ENCODE results near the gene GAS7. TPM values are rescaled to one million over a fixed set of nuclear protein-coding genes. Genes with fewer than 3 reads are reported as not detected.
A peak's percentile ranks its signal among the peaks of the same experiment; 100 is the strongest.

GAS7 gene
- total RNA-seq, 1 donor from 2014 or later = 19.5 TPM

DNA sequence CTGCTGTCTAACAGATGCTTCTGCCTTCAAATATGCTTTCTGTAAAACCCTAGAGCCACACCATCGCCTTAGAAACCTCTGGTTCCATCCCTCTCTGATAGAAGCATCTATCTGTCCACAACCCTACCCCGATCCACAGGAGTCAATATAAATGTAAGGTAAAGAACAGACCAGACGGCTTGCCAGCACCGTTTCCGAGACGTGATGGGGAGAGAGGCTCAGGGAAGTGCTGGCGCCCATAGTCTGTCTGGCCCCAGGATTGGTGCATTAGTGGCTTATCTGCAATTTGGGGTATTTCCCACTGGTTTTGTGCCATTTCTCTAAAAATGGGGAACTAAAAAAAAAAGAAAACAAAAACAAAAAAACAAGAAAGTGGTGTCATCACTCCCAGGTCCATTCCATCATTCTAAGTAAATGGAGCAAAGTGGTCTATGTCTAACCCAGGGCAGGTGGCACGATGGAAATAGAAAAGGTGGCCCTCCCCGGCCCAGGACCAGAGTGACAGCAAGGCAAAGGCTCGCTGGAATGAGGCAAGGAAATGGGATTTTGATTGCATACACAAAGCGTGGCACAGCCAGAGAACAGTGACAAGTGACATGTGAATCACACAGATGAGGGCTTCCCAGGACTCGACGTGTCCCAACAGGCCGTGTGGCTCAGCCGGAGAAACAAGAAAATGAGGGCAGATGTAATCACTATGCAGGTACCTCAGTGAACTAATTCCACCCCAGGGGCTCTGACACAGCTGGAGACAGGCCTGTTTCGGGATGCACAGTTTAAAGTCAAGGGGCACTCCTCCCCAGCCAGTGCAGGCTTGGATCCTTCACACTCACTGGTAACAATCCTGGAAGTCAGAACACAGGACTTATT, 125.6 kb downstream of the GAS7 start:
- Mint-ChIP-seq H3K4me1 (ENCODE audit: unreplicated experiment) (peaks cover 17% of the 10 kb centered on the region), H3K27ac (peak overlapping the region; percentile 72), H3K9me3 (peaks cover 7% of the 10 kb centered on the region), H3K36me3 (no peaks in the 10 kb centered on the region), H3K4me3 (no peak overlapping the region), H3K27me3 (peaks cover 16% of the 10 kb centered on the region)
- TF ChIP-seq, protein P1, sequence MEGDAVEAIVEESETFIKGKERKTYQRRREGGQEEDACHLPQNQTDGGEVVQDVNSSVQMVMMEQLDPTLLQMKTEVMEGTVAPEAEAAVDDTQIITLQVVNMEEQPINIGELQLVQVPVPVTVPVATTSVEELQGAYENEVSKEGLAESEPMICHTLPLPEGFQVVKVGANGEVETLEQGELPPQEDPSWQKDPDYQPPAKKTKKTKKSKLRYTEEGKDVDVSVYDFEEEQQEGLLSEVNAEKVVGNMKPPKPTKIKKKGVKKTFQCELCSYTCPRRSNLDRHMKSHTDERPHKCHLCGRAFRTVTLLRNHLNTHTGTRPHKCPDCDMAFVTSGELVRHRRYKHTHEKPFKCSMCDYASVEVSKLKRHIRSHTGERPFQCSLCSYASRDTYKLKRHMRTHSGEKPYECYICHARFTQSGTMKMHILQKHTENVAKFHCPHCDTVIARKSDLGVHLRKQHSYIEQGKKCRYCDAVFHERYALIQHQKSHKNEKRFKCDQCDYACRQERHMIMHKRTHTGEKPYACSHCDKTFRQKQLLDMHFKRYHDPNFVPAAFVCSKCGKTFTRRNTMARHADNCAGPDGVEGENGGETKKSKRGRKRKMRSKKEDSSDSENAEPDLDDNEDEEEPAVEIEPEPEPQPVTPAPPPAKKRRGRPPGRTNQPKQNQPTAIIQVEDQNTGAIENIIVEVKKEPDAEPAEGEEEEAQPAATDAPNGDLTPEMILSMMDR (conservative IDR thresholded peaks at IDR 0.05) = no peak
- no peak for DNase-seq (ENCODE audit: extremely low spot score, unreplicated experiment)

DNA sequence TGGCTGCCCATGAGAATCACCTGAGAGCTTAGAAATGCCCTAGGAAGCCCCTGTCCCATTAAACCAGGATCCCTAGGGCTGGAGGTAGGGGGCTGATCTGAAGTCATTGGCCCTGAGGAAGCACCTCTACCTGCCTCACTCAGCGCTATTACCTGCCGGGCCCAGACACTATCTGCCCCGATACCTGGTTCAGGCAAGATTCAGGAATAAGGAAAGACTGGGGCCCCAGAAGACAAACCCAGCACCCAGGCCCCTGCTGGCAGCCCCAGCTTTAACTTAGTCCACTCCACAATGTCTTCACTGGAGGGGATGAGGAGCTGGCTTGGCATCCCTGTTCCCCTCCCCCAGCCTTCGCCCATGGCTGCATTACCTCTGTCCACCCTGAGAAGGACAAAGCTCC, 126.3 kb downstream of the GAS7 start:
- Mint-ChIP-seq H3K4me3 (no peak overlapping the region), H3K27ac (no peak overlapping the region), H3K9me3 (peaks cover under 1% of the 10 kb centered on the region), H3K36me3 (no peaks in the 10 kb centered on the region), H3K27me3 (peaks cover 16% of the 10 kb centered on the region), H3K4me1 (ENCODE audit: unreplicated experiment) (peaks cover 17% of the 10 kb centered on the region)
- DNase-seq (ENCODE audit: extremely low spot score, unreplicated experiment) = no peak
- TF ChIP-seq, protein P1 (conservative IDR thresholded peaks at IDR 0.05) = no peak

- H3K27me3 Mint-ChIP-seq = peaks cover 13% of the 10 kb centered on the region
- no peak overlapping the region for H3K4me3 Mint-ChIP-seq
- DNase-seq (ENCODE audit: extremely low spot score, unreplicated experiment) = no peak
- H3K9me3 Mint-ChIP-seq = no peaks in the 10 kb centered on the region
- H3K4me1 Mint-ChIP-seq (ENCODE audit: unreplicated experiment) = peaks cover 17% of the 10 kb centered on the region
- H3K27ac Mint-ChIP-seq = no peak overlapping the region
- H3K36me3 Mint-ChIP-seq = no peaks in the 10 kb centered on the region
- TF ChIP-seq, protein P1 (conservative IDR thresholded peaks at IDR 0.05) = no peak
Measured at GRCh38 chr17:10071141-10071540, 127.3 kb downstream of the GAS7 start.

DNA sequence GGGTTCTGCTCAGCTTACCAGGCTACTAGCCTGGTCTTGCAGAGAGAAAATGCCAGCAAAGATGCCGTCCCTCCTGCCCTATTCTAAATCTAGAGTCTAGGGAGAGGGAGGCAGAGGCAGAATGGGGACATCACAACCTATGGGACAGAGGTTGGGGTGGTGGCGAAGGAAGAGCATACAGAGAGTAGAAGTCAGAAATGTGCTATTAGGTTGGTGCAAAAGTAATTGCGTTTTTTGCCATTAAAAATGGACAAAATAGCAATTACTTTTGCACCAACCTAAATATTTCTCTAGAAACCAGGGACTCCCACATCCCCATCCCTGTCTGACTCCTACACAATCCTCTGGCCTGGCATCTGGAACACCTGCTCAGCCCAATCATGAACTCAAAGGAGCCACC, 127.7 kb downstream of the GAS7 start:
- H3K4me3 Mint-ChIP-seq = no peak overlapping the region
- TF ChIP-seq, protein P1 (conservative IDR thresholded peaks at IDR 0.05) = no peak
- peaks cover 17% of the 10 kb centered on the region for H3K4me1 Mint-ChIP-seq (ENCODE audit: unreplicated experiment)
- H3K27me3 Mint-ChIP-seq = peaks cover 13% of the 10 kb centered on the region
- H3K27ac Mint-ChIP-seq = no peak overlapping the region
- H3K9me3 Mint-ChIP-seq = peaks cover 2% of the 10 kb centered on the region
- H3K36me3 Mint-ChIP-seq = no peaks in the 10 kb centered on the region
- DNase-seq (ENCODE audit: extremely low spot score, unreplicated experiment) = no peak

DNA sequence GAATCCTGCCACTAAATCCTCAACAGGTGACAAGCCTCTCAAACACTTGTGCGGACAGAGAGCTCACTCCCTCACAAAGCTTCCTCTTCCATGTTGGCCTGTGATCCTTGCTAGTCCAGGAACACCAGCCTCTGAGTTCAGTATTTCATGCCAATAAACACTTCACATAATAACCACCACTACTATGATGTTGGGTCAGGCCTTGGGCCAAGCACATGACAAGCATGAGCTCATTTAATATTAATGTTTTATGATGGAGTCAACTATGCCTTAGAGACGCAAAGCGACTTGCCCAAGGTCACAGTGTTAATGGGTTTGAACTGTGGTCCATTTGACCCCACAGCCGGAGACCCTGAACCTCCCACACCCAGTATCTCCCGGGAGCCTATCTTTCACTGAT, 129.1 kb downstream of the GAS7 start:
- Mint-ChIP-seq H3K27ac (no peak overlapping the region), H3K9me3 (peaks cover 10% of the 10 kb centered on the region), H3K36me3 (no peaks in the 10 kb centered on the region), H3K4me1 (ENCODE audit: unreplicated experiment) (peaks cover 17% of the 10 kb centered on the region), H3K27me3 (peaks cover 13% of the 10 kb centered on the region), H3K4me3 (no peak overlapping the region)
- TF ChIP-seq, protein P1 (conservative IDR thresholded peaks at IDR 0.05) = no peak
- no peak for DNase-seq (ENCODE audit: extremely low spot score, unreplicated experiment)

Measured in type B pancreatic cell (in vitro differentiated cells).